Hematopoietic multipotent progenitor cell treated with erythropoietin and hydrocortisone succinate and interleukin-3 and kit ligand, for 6 days (in vitro differentiated cells): ENCODE results near the gene KRTAP29-1.
"Not testable (repeated sequence)": the region's sequence is repeated elsewhere in the genome, so short reads cannot be mapped to it uniquely, and the experiment has no call there.

Experiments
- DNase-seq: peaks from one replicate; pipeline ENCODE4 v3.0.0-alpha.2; 2015

Gene KRTAP29-1

GRCh38 chr17:41296846-41297245 lies 5.8 kb downstream of the KRTAP29-1 start:
- DNase-seq, result no peak

DNA sequence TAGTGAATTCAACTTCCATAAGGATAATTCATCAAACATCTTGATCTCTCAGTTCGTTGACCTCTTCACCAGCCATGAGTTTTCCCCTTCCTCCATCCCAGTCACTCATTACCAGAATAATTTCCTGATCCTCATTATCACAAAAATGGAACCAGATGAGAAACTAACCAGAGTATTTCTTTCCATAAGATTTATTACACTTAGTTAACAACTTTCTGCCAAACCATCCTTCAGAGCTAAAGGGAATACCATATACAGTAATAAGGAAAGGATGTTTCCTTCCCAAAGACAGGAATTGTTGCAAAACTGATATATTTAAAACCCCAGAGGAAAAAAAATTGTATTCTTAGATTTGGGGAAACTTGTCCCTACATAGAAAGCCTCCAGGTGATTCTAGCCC lies 8.6 kb downstream of the KRTAP29-1 start:
- no peak for DNase-seq

DNA sequence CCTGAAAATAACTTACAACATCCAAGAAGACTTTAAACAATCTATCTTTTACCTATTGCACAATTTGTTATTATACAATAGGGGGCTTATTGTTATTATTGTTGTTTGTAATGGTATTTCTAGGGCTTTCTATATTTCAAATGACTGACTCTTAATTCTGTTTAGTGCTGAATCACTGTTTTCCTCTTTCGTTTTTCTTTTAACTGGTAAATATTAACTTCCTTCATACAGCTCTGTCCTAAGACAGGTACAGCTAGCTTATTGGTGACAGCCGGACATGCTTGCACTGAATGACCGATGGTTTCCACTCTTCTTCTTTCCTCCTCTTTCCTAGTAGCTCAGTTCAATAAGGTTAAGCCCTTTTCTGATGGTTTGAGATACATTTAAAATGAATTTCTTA lies 15.6 kb downstream of the KRTAP29-1 start:
- DNase-seq, result no peak

GRCh38 chr17:41284546-41284945 lies 18.1 kb downstream of the KRTAP29-1 start:
- peak; percentile 16 for DNase-seq

DNA sequence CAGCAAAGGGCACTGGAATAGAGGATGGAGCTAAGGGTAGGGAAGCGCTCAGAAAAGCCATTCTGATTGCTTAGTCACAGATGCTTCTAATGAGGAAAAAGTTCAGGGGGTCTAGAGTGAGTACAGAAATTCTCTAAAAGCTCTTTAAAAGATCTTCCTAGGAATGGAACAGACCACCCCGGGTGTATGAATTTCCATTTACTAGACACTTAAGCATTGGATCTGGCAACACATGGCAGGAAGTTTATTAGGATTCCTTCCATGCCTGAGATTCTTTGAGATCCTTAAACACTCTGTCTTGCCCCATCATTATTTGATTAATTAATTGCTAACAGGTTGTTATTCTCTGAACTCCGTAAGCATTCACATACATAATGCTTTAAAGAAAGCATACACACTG lies 18.6 kb downstream of the KRTAP29-1 start:
- DNase-seq, result no peak

DNA sequence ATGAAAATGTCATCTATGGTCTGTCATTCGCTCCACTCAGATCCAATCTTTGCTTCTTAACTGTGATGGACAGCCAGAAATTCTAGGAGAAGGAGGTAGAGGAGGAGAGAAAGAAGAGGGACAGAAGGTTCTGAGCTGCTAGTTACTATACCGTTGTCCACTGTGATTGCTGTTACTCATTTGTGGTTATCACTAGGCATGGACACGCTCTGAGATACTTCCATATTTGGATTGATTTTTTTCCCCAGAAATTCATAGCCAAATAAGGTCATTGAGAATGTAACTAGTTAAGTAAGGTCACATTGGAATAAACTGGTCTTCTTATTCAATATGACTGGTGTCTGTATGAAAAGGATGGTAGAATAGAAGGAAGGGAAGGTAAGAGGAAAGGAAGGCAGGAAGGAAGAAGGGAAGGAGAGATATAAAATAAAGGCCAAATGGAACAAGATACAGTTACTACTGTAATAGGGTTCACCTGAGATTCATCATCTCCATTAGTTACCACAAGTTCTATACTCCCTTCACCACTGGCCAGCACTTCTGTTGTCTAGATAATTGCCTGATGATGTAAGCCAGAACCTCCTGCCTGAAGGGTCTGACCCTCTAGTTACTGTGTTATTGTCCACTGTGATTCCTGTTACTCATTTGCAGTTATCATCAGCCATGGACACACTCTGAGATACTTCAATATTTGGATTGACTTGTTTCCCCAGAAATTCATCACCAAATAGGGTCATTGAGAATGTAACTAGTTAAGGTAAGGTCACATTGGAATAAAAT lies 24.3 kb downstream of the KRTAP29-1 start:
- DNase-seq, result no peak

GRCh38 chr17:41275648-41276190 lies 26.9 kb downstream of the KRTAP29-1 start, which contains the start of gene KRTAP9-7:
Gene KRTAP9-7 (plus strand): TSS chr17:41275698. CDS start chr17:41275698, 0 bp downstream.
- DNase-seq, result not testable (repeated sequence)

GRCh38 chr17:41271858-41272257 lies 30.8 kb downstream of the KRTAP29-1 start:
- DNase-seq, result no peak

DNA sequence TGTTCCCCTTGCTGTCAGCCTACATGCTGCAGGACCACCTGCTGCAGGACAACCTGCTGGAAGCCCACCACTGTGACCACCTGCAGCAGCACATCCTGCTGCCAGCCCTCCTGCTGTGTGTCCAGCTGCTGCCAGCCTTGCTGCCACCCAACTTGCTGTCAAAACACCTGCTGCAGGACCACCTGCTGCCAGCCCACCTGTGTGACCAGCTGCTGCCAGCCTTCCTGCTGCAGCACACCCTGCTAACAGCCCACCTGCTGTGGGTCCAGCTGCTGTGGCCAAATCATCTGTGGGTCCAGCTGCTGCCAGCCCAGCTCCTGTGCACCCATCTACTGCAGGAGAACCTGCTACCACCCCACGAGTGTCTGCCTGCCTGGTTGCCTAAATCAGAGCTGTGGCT lies 31.3 kb downstream of the KRTAP29-1 start:
- not testable (repeated sequence) for DNase-seq

DNA sequence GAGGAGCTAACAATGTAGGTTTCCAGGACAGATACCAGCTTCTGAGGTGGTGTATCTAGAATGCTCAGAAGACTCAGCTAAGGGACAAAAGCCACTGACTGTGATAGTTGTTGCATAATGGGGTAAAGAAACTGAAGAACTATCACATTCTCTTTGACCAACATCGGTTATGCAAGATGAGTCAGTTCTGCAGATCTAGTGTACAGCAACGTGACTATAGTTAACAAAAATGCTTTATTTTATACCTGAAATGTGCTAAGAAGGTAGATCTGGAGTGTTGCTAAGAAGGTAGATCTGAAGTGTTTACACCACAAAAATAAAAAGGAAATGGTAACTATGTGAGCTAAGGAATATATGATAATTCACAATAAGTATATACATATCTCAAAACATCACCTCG lies 34.9 kb downstream of the KRTAP29-1 start:
- peak; percentile 2 for DNase-seq

GRCh38 chr17:41265078-41265477 lies 37.6 kb downstream of the KRTAP29-1 start, which contains the start of gene KRTAP9-6:
Gene KRTAP9-6 (plus strand): TSS chr17:41265378. CDS start chr17:41265378, 0 bp downstream.
- no peak for DNase-seq

DNA sequence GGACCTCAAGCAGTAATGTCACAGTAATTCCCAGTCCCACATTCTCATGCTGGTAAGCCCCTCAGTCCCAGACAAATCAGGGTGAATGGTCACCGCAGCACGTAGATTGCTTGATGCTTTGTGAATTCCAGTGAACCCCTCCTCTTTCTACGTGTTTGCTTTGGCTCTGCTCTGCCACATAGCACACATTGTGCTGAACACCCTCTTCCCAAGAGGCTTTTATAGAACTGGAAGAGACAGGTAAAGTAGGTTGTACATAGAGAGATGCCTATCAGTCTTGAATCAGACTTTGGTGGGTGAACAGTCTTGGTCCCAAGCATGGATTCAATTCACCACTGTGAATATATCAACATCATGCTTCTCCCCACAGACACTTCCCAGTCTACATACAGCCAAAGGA lies 38.1 kb downstream of the KRTAP29-1 start:
- DNase-seq, result no peak

DNA sequence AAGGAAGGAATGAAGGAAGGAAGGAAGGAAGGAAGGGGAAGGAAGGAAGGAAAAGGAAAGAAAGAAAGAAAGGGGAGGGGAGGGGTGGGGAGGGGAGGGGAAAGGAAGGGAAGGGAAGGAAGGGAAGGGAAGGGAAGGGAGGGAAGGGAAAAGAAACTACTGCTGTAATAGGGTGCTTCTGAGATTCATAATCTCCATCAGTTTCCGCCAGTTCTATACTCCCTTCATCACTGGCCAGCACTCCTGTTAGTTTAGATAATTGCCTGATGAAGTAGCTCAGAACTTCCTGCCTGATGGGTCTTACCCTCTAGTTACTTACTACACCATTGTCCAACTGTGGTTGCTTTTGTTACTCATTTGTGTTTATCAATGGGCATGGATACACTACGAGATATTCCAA lies 39.4 kb downstream of the KRTAP29-1 start:
- no peak for DNase-seq

DNA sequence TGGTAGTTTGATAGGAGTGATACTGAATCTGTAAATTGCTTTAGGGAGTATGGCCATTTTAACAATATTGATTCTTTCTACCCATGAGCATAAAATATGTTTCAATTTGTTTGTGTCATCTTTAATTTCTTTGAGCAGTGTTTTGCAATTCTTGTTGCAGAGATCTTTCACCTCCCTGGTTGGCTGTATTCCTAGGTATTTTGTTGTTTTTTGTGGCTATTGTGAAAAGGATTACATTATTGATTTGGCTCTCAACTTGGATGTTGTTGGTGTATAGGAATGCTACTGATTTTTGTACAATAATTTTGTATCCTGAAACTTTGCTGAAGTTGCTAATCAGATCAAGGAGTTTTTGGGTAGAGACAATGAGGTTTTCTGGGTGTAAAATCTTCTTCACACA lies 44.2 kb downstream of the KRTAP29-1 start:
- DNase-seq, result no peak

DNA sequence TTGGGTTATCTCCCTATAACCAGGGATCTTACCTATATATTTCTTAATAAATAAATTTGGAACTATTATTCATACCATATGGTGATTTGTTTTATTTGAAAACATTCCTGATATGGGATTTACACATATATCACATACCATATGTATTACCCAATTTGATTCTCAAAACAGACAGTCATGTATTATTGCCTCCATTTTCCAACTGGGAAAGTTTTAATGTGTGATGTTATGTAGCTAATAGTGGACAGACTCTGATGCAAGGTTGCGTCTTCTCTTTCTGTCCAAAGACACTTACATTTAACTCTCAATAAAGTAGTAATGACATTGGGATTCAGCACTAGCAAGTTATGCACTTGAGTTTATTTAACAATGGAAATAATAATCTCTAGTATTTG lies 46.4 kb downstream of the KRTAP29-1 start:
- DNase-seq, result no peak

DNA sequence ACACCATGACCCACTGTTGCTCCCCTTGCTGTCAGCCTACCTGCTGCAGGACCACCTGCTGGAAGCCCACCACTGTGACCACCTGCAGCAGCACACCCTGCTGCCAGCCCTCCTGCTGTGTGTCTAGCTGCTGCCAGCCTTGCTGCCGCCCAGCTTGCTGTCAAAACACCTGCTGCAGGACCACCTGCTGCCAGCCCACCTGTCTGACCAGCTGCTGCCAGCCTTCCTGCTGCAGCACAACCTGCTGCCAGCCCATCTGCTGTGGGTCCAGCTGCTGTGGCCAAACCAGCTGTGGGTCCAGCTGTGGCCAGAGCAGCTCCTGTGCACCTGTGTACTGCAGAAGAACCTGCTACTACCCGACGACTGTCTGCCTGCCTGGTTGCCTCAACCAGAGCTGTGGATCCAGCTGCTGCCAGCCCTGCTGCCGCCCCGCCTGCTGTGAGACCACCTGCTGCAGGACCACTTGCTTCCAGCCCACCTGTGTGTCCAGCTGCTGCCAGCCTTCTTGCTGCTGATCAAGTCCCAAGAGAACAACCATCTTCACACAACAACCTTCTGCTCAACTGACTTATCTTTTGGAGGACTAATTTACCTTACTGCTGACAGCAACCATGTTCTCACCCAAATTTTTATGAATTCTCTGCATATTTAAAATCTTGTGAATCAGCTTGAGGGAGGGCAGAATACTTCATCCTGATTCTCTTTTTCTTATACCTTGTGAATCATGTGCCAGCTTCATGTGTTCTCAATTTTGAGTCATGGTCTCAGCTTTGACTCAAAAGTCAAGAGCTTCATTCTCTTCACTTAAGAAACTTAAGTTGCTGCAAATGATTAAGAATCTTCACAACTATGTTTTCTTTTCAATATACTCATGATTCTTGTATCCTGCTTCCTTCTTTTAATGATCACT lies 47.0 kb downstream of the KRTAP29-1 start, which contains the start of gene KRTAP9-9:
TSS of gene KRTAP9-9 (plus strand) at position 4 of the 910 bp plus-strand sequence.
- not testable (repeated sequence) for DNase-seq

GRCh38 chr17:41254861-41255260 lies 47.8 kb downstream of the KRTAP29-1 start:
- no peak for DNase-seq
